SK-N-SH (cell line): ENCODE data around the gene LFNG.

ENCODE experiments used
- CHD2 ChIP-seq: fragments of 150-350 bp; IDR thresholded peaks from 2 replicates; pipeline ENCODE4 v1.6.1; 2018; ENCODE audit warnings: low read length; ENCODE audit not compliant: partially characterized antibody
- POLR2AphosphoS5 ChIP-seq: IDR thresholded peaks from 2 replicates; pipeline ENCODE4 v1.6.1; 2012; ENCODE audit warnings: low read depth, low read length
- YY1 ChIP-seq: IDR thresholded peaks from 2 replicates; pipeline ENCODE4 v1.4.0; 2012; ENCODE audit warnings: low read depth, mild to moderate bottlenecking
- TF ChIP-seq, protein P1 (sequence below): fragments of 200-600 bp; sonication (generic); IDR thresholded peaks from 2 replicates; pipeline ENCODE4 v1.6.1; 2017; ENCODE audit warnings: antibody characterized with exemption, mild to moderate bottlenecking, moderate library complexity

DNA sequence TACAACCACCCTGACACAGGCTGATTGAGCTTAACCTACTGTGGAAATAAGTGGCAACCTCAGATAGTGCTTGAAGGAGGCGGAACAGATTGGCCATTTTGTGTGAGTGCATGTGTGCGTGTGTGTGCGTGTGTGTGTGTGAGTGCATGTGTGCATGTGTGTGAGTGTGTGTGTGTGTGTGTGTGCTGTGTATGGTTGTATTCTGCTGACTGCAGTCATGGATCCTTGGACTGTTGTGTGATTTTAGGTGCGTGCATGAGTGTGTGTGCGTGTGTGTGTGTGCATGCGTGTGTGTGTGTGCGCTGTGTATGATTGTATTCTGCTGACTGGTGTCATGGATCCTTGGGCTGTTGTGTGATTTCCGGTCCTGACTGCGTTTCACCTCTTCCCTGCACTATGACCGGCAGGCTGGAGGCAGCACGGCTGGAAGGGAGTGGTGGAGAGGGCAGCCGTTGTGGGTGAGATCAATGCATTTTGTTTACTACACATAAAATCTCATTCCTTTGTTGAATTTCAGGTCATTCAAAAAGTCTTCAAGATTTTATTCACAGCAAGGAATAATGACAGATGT lies 45.5 kb downstream of the LFNG start:
- TF ChIP-seq CHD2, result no peak
- TF ChIP-seq, protein P1, sequence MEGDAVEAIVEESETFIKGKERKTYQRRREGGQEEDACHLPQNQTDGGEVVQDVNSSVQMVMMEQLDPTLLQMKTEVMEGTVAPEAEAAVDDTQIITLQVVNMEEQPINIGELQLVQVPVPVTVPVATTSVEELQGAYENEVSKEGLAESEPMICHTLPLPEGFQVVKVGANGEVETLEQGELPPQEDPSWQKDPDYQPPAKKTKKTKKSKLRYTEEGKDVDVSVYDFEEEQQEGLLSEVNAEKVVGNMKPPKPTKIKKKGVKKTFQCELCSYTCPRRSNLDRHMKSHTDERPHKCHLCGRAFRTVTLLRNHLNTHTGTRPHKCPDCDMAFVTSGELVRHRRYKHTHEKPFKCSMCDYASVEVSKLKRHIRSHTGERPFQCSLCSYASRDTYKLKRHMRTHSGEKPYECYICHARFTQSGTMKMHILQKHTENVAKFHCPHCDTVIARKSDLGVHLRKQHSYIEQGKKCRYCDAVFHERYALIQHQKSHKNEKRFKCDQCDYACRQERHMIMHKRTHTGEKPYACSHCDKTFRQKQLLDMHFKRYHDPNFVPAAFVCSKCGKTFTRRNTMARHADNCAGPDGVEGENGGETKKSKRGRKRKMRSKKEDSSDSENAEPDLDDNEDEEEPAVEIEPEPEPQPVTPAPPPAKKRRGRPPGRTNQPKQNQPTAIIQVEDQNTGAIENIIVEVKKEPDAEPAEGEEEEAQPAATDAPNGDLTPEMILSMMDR, result no peak
- no peak for TF ChIP-seq POLR2AphosphoS5
- no peak for TF ChIP-seq YY1
